A549 (cell line): Measurements from ENCODE around the gene DSC2. TPM values are rescaled to one million over a fixed set of nuclear protein-coding genes. Genes with fewer than 3 reads are reported as not detected.
A peak's percentile ranks its signal among the peaks of the same experiment; 100 is the strongest.

ENCODE experiments used
- ATAC-seq, 2 experiments: fragments of 200-7000 bp in 1 of 2; fragments of >200 bp in 1 of 2; cut with Nextera tagmentation in 1 of 2; cut with Tn5 transposase in 1 of 2; 3 replicates each; pipeline versions ENCODE4 v1.8.0 to v1.9.1; 2018 to 2020; ENCODE audit warnings: mild to moderate bottlenecking in 1 of 2, moderate library complexity in 1 of 2
- CTCF ChIA-PET: fragments of 300-600 bp; sonication (Branson Sonifier 250); formaldehyde crosslinking; extraction: SDS; loops from one replicate; lab custom pipeline; 2021; ENCODE audit warnings: antibody characterized with exemption, inconsistent platforms; lab: Yijun Ruan, JAX
- POLR2A ChIA-PET: fragments of 350-600 bp; formaldehyde crosslinking; extraction: SDS; loops from one replicate; lab custom pipeline; 2021; ENCODE audit warnings: antibody characterized with exemption, inconsistent platforms; lab: Yijun Ruan, JAX
- DNase-seq, 2 experiments: peaks; one replicate each; pipeline versions ENCODE4 v3.0.0 to v3.0.0-alpha.2; 2011 to 2016; ENCODE audit warnings: low read depth in 1 of 2, low spot score in 1 of 2
- FAIRE-seq: peaks from 2 replicates; lab custom pipeline; 2011; peaks lifted over from hg19 to GRCh38; lab: Jason Lieb, UNC
- H3K27ac ChIP-seq, 2 experiments: fragments of >200 bp; sonication (Bioruptor Twin); formaldehyde crosslinking; 3 replicates each; pipeline ENCODE4 v1.5.1; 2016 to 2017
- H3K4me1 ChIP-seq: fragments of >200 bp; sonication (Bioruptor Twin); formaldehyde crosslinking; 3 replicates; pipeline ENCODE4 v1.6.1; 2016
- H3K4me2 ChIP-seq: fragments of >200 bp; sonication (Bioruptor Twin); formaldehyde crosslinking; 3 replicates; pipeline ENCODE4 v1.6.1; 2016
- H3K4me3 ChIP-seq: fragments of >200 bp; sonication (Bioruptor Twin); formaldehyde crosslinking; 3 replicates; pipeline ENCODE4 v1.5.1; 2016
- H3K9me3 ChIP-seq: fragments of >200 bp; sonication (Bioruptor Twin); formaldehyde crosslinking; 3 replicates; pipeline ENCODE4 v1.6.1; 2016
- BHLHE40 ChIP-seq: IDR thresholded peaks from 2 replicates; pipeline ENCODE4 v1.6.1; 2012; ENCODE audit warnings: low read depth, low read length, inconsistent platforms
- CBX8 ChIP-seq: fragments of 200-600 bp; sonication (generic); IDR thresholded peaks from 2 replicates; pipeline ENCODE4 v1.6.1; 2016
- CEBPB ChIP-seq, 2 experiments: fragments of >200 bp in 1 of 2; sonication (Bioruptor Twin) in 1 of 2; formaldehyde crosslinking in 1 of 2; IDR thresholded peaks; 2 replicates each; pipeline ENCODE4 v1.6.1; 2012 to 2016
- CHD4 ChIP-seq: fragments of 200-600 bp; sonication (generic); IDR thresholded peaks from 2 replicates; pipeline ENCODE4 v1.6.1; 2016; ENCODE audit warnings: antibody characterized with exemption, mild to moderate bottlenecking, borderline replicate concordance
- FOSB ChIP-seq: fragments of 250-450 bp; sonication (Bioruptor Pico); IDR thresholded peaks from 2 replicates; pipeline ENCODE4 v1.5.0; 2020; ENCODE audit warnings: mild to moderate bottlenecking, moderate library complexity
- GATA3 ChIP-seq: IDR thresholded peaks from 2 replicates; pipeline ENCODE4 v1.6.1; 2012; ENCODE audit warnings: borderline replicate concordance
- HOXB5 ChIP-seq: fragments of 250-450 bp; sonication (Bioruptor Pico); IDR thresholded peaks from 2 replicates; pipeline ENCODE4 v1.5.0; 2020; ENCODE audit warnings: mild to moderate bottlenecking, moderate library complexity
- JUN ChIP-seq, 2 experiments: fragments of >200 bp; sonication (Bioruptor Twin); formaldehyde crosslinking; IDR thresholded peaks; 2 replicates in 1 of 2; 3 replicates in 1 of 2; pipeline ENCODE4 v1.6.1; 2016 to 2017
- KDM5A ChIP-seq: fragments of 200-600 bp; sonication (generic); IDR thresholded peaks from 2 replicates; pipeline ENCODE4 v1.6.1; 2016; ENCODE audit warnings: antibody characterized with exemption, mild to moderate bottlenecking
- MYC ChIP-seq: IDR thresholded peaks from 2 replicates; pipeline ENCODE4 v1.6.1; 2012; ENCODE audit warnings: mild to moderate bottlenecking, inconsistent platforms, low read length, improper control_type of control experiment, borderline replicate concordance
- NPAS2 ChIP-seq: fragments of 250-450 bp; sonication (Bioruptor Pico); IDR thresholded peaks from 2 replicates; pipeline ENCODE4 v1.8.0; 2022; ENCODE audit warnings: mild to moderate bottlenecking, moderate library complexity, borderline replicate concordance
- NR3C1 ChIP-seq: fragments of >200 bp; sonication (Bioruptor Twin); formaldehyde crosslinking; IDR thresholded peaks from 3 replicates; pipeline ENCODE4 v1.6.1; 2017
- PHF8 ChIP-seq: fragments of 200-600 bp; sonication (generic); IDR thresholded peaks from 2 replicates; pipeline ENCODE4 v1.6.1; 2016; ENCODE audit warnings: low read depth, mild to moderate bottlenecking, antibody characterized with exemption, moderate library complexity, borderline replicate concordance
- POLR2AphosphoS2 ChIP-seq: conservative IDR thresholded peaks from 2 replicates; pipeline ENCODE4 v1.6.1; 2012; ENCODE audit warnings: low read length, improper control_type of control experiment, inconsistent platforms
- RAD21 ChIP-seq, 2 experiments: fragments of >200 bp in 1 of 2; sonication (Bioruptor Twin) in 1 of 2; formaldehyde crosslinking in 1 of 2; IDR thresholded peaks in 1 of 2; conservative IDR thresholded peaks in 1 of 2; 2 replicates in 1 of 2; 3 replicates in 1 of 2; pipeline ENCODE4 v1.6.1; 2012 to 2018; ENCODE audit warnings: inconsistent platforms in 1 of 2
- RARB ChIP-seq: fragments of 250-450 bp; sonication (Bioruptor Pico); IDR thresholded peaks from 2 replicates; pipeline ENCODE4 v1.8.0; 2021; ENCODE audit warnings: mild to moderate bottlenecking, moderate library complexity
- SMC3 ChIP-seq: fragments of >200 bp; sonication (Bioruptor Twin); formaldehyde crosslinking; IDR thresholded peaks from 3 replicates; pipeline ENCODE4 v1.6.1; 2018; ENCODE audit warnings: inconsistent platforms
- ZNF302 ChIP-seq: fragments of 250-450 bp; sonication (Bioruptor Pico); IDR thresholded peaks from 2 replicates; pipeline ENCODE4 v1.9.0; 2021; ENCODE audit warnings: inconsistent platforms, mild to moderate bottlenecking, moderate library complexity
- ZSCAN20 ChIP-seq: fragments of 250-450 bp; sonication (Bioruptor Pico); IDR thresholded peaks from 2 replicates; pipeline ENCODE4 v1.8.0; 2022; ENCODE audit warnings: mild to moderate bottlenecking, moderate library complexity
- WGBS: methylation state at CpG from one replicate; pipeline ENCODE4 v1.1.6; 2017; ENCODE audit errors: missing lambda C conversion rate; 5-methylcytosine and 5-hydroxymethylcytosine counted together
- polyA plus RNA-seq, 4 experiments: library from polyadenylated mRNA; depleted of rRNA in 3 of 4; stranded (reverse); fragments of >200 nt; fragmentation: RNase III in 1 of 4; extraction: RNeasy Plus Mini Kit Qiagen cat#74134 plus additional on column Dnase treatment in 1 of 4; gene quantifications; 2 replicates in 3 of 4; 3 replicates in 1 of 4; pipeline ENCODE4 v1.2.3, GENCODE V29; 2011 to 2017
- TF ChIP-seq, protein P1 (sequence below): fragments of 250-450 bp; sonication (Bioruptor Pico); IDR thresholded peaks from 2 replicates; pipeline ENCODE4 v1.5.0; 2021; ENCODE audit warnings: mild to moderate bottlenecking, moderate library complexity, borderline replicate concordance
- TF ChIP-seq, protein P2 (sequence below): IDR thresholded peaks from 2 replicates; pipeline ENCODE4 v1.6.1; 2012; ENCODE audit warnings: low read depth, borderline replicate concordance
- TF ChIP-seq, protein P3 (sequence below): fragments of >200 bp; sonication (Bioruptor Twin); formaldehyde crosslinking; IDR thresholded peaks from 3 replicates; pipeline ENCODE4 v1.5.1; 2016
- TF ChIP-seq, protein P4 (sequence below): IDR thresholded peaks from 2 replicates; pipeline ENCODE4 v1.6.1; 2012
- TF ChIP-seq, protein P5 (sequence below): fragments of >200 bp; sonication (Bioruptor Twin); formaldehyde crosslinking; IDR thresholded peaks from 3 replicates; pipeline ENCODE4 v1.6.1; 2016

DSC2 gene
- polyA plus RNA-seq, 2 of the 4 experiments (the other 2 are of a cell fraction): 0.63 to 2.0 TPM

DNA sequence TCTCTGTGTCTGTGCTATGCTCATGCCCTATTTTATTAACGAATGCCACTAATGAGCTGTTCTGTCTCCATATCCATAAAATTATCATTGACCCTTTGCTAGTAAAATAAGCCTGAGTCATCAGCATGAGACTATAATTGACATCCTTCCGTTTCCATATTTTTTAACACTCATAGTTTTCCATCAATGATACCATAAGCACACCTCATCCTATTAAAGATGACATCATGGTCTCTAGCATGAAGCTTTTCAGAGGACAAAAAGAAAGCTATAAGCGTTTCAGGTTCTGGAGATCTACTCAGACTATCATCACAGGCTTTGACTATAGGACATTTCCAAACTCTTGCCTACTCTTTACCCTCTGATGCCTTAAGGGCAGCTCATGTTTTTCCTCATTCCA, 1.2 kb upstream of the DSC2 start:
- Histone ChIP-seq H3K4me3 (no peak overlapping the region), H3K27ac (no peak overlapping the region), H3K9me3 (no peaks in the 10 kb centered on the region), H3K4me2 (no peak overlapping the region), H3K4me1 (no peaks in the 10 kb centered on the region)
- ATAC-seq (no peak), DNase-seq (no peak), FAIRE-seq (no peak)
- ChIA-PET POLR2A (no interaction called here), CTCF (no interaction called here)
- WGBS: 76% methylated on average over 3 of the region's 3 CpGs
- TF ChIP-seq RARB (CRISPR knock-in tag) (no peak), CHD4 (no peak), BHLHE40 (no peak), FOSB (CRISPR knock-in tag) (no peak), NPAS2 (CRISPR knock-in tag) (no peak), MYC (no peak), POLR2AphosphoS2 (no peak), KDM5A (no peak), ZNF302 (CRISPR knock-in tag) (no peak), CBX8 (no peak)
- TF ChIP-seq, protein P1, sequence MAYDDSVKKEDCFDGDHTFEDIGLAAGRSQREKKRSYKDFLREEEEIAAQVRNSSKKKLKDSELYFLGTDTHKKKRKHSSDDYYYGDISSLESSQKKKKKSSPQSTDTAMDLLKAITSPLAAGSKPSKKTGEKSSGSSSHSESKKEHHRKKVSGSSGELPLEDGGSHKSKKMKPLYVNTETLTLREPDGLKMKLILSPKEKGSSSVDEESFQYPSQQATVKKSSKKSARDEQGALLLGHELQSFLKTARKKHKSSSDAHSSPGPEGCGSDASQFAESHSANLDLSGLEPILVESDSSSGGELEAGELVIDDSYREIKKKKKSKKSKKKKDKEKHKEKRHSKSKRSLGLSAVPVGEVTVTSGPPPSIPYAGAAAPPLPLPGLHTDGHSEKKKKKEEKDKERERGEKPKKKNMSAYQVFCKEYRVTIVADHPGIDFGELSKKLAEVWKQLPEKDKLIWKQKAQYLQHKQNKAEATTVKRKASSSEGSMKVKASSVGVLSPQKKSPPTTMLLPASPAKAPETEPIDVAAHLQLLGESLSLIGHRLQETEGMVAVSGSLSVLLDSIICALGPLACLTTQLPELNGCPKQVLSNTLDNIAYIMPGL (CRISPR knock-in tag): no peak

DNA sequence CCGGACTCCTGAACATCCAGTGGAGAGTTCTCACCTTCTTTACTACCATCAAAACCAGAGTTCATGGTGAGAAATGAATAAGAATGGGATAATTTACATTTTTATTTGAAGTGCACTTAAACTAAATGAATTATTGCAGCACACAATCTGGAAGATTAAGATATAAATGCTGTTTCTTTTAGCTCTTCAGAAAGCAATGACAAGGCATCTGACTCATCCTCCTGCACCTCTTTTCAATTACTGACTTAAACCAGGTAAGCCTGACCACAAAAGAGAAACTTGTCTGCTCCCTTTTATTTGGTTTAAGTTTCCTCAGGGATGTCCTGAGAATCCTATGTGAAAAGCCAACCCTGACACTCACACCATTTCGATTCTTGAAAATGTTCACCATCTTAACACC, 720 bp upstream of the DSC2 start:
- no peak for ATAC-seq
- CTCF ChIA-PET: no interaction called here
- H3K9me3 ChIP-seq: no peaks in the 10 kb centered on the region
- no peaks in the 10 kb centered on the region for H3K4me1 ChIP-seq
- TF ChIP-seq, protein P2, sequence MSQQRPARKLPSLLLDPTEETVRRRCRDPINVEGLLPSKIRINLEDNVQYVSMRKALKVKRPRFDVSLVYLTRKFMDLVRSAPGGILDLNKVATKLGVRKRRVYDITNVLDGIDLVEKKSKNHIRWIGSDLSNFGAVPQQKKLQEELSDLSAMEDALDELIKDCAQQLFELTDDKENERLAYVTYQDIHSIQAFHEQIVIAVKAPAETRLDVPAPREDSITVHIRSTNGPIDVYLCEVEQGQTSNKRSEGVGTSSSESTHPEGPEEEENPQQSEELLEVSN: no peak
- no peak for TF ChIP-seq PHF8
- TF ChIP-seq, all 56 proteins: peak for 0
- POLR2A ChIA-PET: no interaction called here
- Histone ChIP-seq H3K27ac (no peak overlapping the region), H3K4me3 (no peak overlapping the region), H3K4me2 (no peak overlapping the region)
- DNase-seq: no peak
- 72% methylated on average over 2 of the region's 2 CpGs for WGBS
- FAIRE-seq: no peak

DNA sequence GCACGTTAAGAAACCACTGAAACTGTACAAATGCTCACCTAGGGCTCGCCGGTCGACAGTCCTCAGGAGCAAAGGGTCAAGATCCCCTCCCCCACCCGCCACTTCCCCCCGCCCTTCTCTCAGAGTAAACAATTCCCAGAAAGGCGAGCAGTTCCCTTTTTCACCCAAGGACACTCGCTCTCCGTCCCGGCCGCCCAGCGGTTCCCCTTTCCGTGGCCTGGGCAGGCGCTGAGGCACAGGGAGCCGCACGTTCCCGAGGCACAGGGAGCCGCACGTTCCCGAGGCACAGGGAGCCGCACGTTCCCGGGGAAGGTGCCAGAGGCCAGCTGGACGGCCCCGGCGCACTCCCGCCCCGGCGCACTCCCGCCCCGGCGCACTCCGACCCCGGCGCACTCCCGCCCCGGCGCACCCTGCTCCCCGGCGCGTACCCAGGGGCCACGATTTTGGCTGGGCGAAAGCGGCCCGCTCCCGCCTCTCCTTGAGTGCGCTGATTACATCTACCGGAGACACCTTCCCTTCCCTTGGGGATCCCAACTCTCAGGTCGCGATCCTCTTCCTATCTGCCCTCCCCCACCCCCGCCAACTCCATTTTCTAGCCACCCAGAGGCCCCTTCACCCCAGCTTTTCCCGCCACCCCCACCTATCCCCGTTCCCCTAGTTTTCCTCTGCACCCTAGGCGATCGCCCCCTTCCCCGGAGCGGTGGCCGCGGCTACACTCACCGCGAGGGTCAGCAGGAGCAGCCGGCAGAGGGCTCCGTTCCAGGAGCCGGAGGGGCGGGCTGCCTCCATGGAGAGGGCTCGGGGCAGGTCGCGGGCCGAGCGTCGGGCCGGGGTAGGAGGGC, 817 bp downstream of the DSC2 start:
- peak overlapping the region; percentile 72 for H3K4me2 ChIP-seq
- DNase-seq (peak; percentile 10 to 13), FAIRE-seq (no peak), ATAC-seq (peak; percentile 84 to 88)
- no peaks in the 10 kb centered on the region for H3K4me1 ChIP-seq
- POLR2A ChIA-PET: no interaction called here
- peak overlapping the region; percentile 71 to 89 for H3K27ac ChIP-seq
- no peaks in the 10 kb centered on the region for H3K9me3 ChIP-seq
- WGBS: 0% methylated on average over 15 of the region's 72 CpGs
- H3K4me3 ChIP-seq: peak overlapping the region; percentile 74
- CTCF ChIA-PET: interaction anchor here (1.0 to 1.9 kb wide), 3 partner anchors 13 to 462 kb away, joined by 3 to 5 read pairs (median 3); no protein-coding TSS in a partner anchor
- TF ChIP-seq NR3C1 (no peak), JUN (IDR thresholded peaks at IDR 0.05) (0 out of 5 replicates have a peak, but pooled peaks of 1 of the 2 experiments have one; percentile 20), ZSCAN20 (no peak), CEBPB (IDR thresholded peaks at IDR 0.05) (no peak), GATA3 (no peak), HOXB5 (CRISPR knock-in tag) (no peak), RAD21 (conservative IDR thresholded peaks at IDR 0.05 in 1 of 2, IDR thresholded peaks at IDR 0.05 in 1 of 2) (0 out of 5 replicates have a peak, but pooled peaks have one; percentile 2 to 16), SMC3 (peak; percentile 43)
- TF ChIP-seq, protein P3, sequence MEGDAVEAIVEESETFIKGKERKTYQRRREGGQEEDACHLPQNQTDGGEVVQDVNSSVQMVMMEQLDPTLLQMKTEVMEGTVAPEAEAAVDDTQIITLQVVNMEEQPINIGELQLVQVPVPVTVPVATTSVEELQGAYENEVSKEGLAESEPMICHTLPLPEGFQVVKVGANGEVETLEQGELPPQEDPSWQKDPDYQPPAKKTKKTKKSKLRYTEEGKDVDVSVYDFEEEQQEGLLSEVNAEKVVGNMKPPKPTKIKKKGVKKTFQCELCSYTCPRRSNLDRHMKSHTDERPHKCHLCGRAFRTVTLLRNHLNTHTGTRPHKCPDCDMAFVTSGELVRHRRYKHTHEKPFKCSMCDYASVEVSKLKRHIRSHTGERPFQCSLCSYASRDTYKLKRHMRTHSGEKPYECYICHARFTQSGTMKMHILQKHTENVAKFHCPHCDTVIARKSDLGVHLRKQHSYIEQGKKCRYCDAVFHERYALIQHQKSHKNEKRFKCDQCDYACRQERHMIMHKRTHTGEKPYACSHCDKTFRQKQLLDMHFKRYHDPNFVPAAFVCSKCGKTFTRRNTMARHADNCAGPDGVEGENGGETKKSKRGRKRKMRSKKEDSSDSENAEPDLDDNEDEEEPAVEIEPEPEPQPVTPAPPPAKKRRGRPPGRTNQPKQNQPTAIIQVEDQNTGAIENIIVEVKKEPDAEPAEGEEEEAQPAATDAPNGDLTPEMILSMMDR: no peak; the same call in 2 of the 3 replicates
- TF ChIP-seq, protein P4, sequence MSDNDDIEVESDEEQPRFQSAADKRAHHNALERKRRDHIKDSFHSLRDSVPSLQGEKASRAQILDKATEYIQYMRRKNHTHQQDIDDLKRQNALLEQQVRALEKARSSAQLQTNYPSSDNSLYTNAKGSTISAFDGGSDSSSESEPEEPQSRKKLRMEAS: no peak
- TF ChIP-seq, protein P5, sequence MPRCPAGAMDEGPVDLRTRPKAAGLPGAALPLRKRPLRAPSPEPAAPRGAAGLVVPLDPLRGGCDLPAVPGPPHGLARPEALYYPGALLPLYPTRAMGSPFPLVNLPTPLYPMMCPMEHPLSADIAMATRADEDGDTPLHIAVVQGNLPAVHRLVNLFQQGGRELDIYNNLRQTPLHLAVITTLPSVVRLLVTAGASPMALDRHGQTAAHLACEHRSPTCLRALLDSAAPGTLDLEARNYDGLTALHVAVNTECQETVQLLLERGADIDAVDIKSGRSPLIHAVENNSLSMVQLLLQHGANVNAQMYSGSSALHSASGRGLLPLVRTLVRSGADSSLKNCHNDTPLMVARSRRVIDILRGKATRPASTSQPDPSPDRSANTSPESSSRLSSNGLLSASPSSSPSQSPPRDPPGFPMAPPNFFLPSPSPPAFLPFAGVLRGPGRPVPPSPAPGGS: no peak
